OCI-LY7 (cell line): ENCODE results near the gene LSAMP. TPM values are rescaled to one million over a fixed set of nuclear protein-coding genes. Genes with fewer than 3 reads are reported as not detected.

Experiments used
- BruUV-seq: library from RNA; stranded (reverse); fragments of 400-500 nt; replicated peaks from 2 replicates; lab custom pipeline; 2021; lab: Mats Ljungman, UMichigan
- CTCF ChIA-PET: fragments of 300-600 bp; sonication (Branson Sonifier 250); formaldehyde crosslinking; loops from one replicate; lab custom pipeline; 2022; ENCODE audit warnings: antibody characterized with exemption; ENCODE audit not compliant: unreplicated experiment; lab: Charles Lee
- POLR2A ChIA-PET: fragments of 300-600 bp; sonication (Branson Sonifier 250); formaldehyde crosslinking; loops from one replicate; lab custom pipeline; 2022; ENCODE audit warnings: antibody characterized with exemption; lab: Charles Lee
- DNase-seq: peaks from one replicate; pipeline ENCODE4 v3.0.0-alpha.2; 2015; ENCODE audit warnings: low spot score
- H2AFZ ChIP-seq: fragments of 200-600 bp; sonication (generic), shearing (Covaris generic); 2 replicates; pipeline ENCODE4 v1.6.1; 2014; ENCODE audit warnings: mild to moderate bottlenecking, antibody characterized with exemption, low read length, moderate library complexity
- H3K27ac ChIP-seq: fragments of 200-600 bp; sonication (generic); 2 replicates; pipeline ENCODE4 v1.5.1; 2014; ENCODE audit warnings: mixed run types, low read depth, mild to moderate bottlenecking, moderate library complexity, low read length, inconsistent platforms; ENCODE audit not compliant: poor library complexity, severe bottlenecking
- H3K36me3 ChIP-seq: fragments of 200-600 bp; sonication (generic); 2 replicates; pipeline ENCODE4 v1.6.1; 2014; ENCODE audit warnings: mild to moderate bottlenecking, antibody characterized with exemption, low read length, moderate library complexity, mixed read lengths; ENCODE audit not compliant: insufficient read depth
- H3K4me1 ChIP-seq: fragments of 200-600 bp; sonication (generic); 2 replicates; pipeline ENCODE4 v1.5.1; 2014; ENCODE audit warnings: mild to moderate bottlenecking, low read length; ENCODE audit not compliant: insufficient read depth, poor library complexity, severe bottlenecking
- H3K4me2 ChIP-seq: fragments of 200-600 bp; sonication (generic); 2 replicates; pipeline ENCODE4 v1.6.1; 2014; ENCODE audit warnings: mild to moderate bottlenecking, low read length
- H3K4me3 ChIP-seq: fragments of 200-600 bp; sonication (generic); 2 replicates; pipeline ENCODE4 v1.5.1; 2014; ENCODE audit warnings: mild to moderate bottlenecking, low read depth, low read length; ENCODE audit not compliant: poor library complexity, severe bottlenecking
- H3K79me2 ChIP-seq: fragments of 200-600 bp; sonication (generic); 2 replicates; pipeline ENCODE4 v1.6.1; 2016; ENCODE audit warnings: low read depth, mild to moderate bottlenecking, low read length, moderate library complexity, mixed read lengths; ENCODE audit not compliant: insufficient read depth
- H3K9me2 ChIP-seq: fragments of 200-600 bp; sonication (generic); 2 replicates; pipeline ENCODE4 v1.6.1; 2016; ENCODE audit warnings: mild to moderate bottlenecking, low read length, mixed read lengths; ENCODE audit not compliant: insufficient read depth
- H3K9me3 ChIP-seq: fragments of 200-600 bp; sonication (generic); 2 replicates; pipeline ENCODE4 v1.6.1; 2014; ENCODE audit warnings: mild to moderate bottlenecking, mixed run types, low read length, mixed read lengths
- H4K20me1 ChIP-seq: fragments of 200-600 bp; sonication (generic); 2 replicates; pipeline ENCODE4 v1.6.1; 2014; ENCODE audit warnings: mild to moderate bottlenecking, antibody characterized with exemption, low read length, moderate library complexity, mixed read lengths; ENCODE audit not compliant: insufficient read depth
- CTCF ChIP-seq: fragments of 200-600 bp; sonication (generic); conservative IDR thresholded peaks from 2 replicates; pipeline ENCODE4 v1.5.1; 2014; ENCODE audit warnings: mild to moderate bottlenecking, antibody characterized with exemption, low read length, moderate library complexity, mixed read lengths
- EZH2phosphoT487 ChIP-seq: fragments of 200-600 bp; sonication (generic); IDR thresholded peaks from 2 replicates; pipeline ENCODE4 v1.6.1; 2018; ENCODE audit warnings: low read depth, borderline replicate concordance, mild to moderate bottlenecking, mixed run types, antibody characterized with exemption, low read length, moderate library complexity, mixed read lengths
- intact Hi-C: fragments of 100-400 bp; cut with micrococcal nuclease; formaldehyde crosslinking; loops from one replicate; pipeline ENCODE4 v1.10.0; 2022; ENCODE audit not compliant: unreplicated experiment
- total RNA-seq, 2 experiments: library from RNA; depleted of rRNA in 1 of 2; stranded (reverse); fragments of >200 nt in 1 of 2; shearing (Covaris generic) in 1 of 2; gene quantifications; 2 replicates each; pipeline ENCODE4 v1.2.3, GENCODE V29; 2014 to 2022

The LSAMP gene
- total RNA-seq, 2 experiments from 2014 or later = 1.4 TPM; not detected in 1

GRCh38 chr3:116354382-116354781 is 90.9 kb downstream of the LSAMP start:
- Histone ChIP-seq H3K9me3 (no peaks in the 10 kb centered on the region), H3K4me2 (no peak overlapping the region), H3K4me3 (no peak overlapping the region), H3K36me3 (no peaks in the 10 kb centered on the region), H3K79me2 (no peaks in the 10 kb centered on the region), H3K4me1 (no peaks in the 10 kb centered on the region), H3K27ac (no peak overlapping the region), H4K20me1 (no peaks in the 10 kb centered on the region), H3K9me2 (no peaks in the 10 kb centered on the region), H2AFZ (no peak overlapping the region)
- TF ChIP-seq CTCF (no peak), EZH2phosphoT487 (no peak)
- intact Hi-C loops = no loop called here
- no peak for DNase-seq
- ChIA-PET CTCF (no interaction called here), POLR2A (no interaction called here)
- BruUV-seq = no TSS peak

GRCh38 chr3:116350119-116350733 is 95.1 kb downstream of the LSAMP start:
- no peaks in the 10 kb centered on the region for H3K9me3 ChIP-seq
- no peaks in the 10 kb centered on the region for H3K36me3 ChIP-seq
- intact Hi-C loops = no loop called here
- POLR2A ChIA-PET = no interaction called here
- no peak overlapping the region for H2AFZ ChIP-seq
- H3K9me2 ChIP-seq = no peaks in the 10 kb centered on the region
- H3K4me2 ChIP-seq = no peak overlapping the region
- DNase-seq = no peak
- no peaks in the 10 kb centered on the region for H4K20me1 ChIP-seq
- TF ChIP-seq EZH2phosphoT487 = no peak
- TF ChIP-seq CTCF = no peak
- no peaks in the 10 kb centered on the region for H3K79me2 ChIP-seq
- no peak overlapping the region for H3K27ac ChIP-seq
- BruUV-seq = no TSS peak
- no peak overlapping the region for H3K4me3 ChIP-seq
- no peaks in the 10 kb centered on the region for H3K4me1 ChIP-seq
- CTCF ChIA-PET = no interaction called here

- no peak for DNase-seq
- Histone ChIP-seq H4K20me1 (no peaks in the 10 kb centered on the region), H3K9me3 (no peaks in the 10 kb centered on the region), H3K9me2 (no peaks in the 10 kb centered on the region), H3K79me2 (no peaks in the 10 kb centered on the region), H3K4me1 (no peaks in the 10 kb centered on the region), H3K4me3 (no peak overlapping the region), H3K27ac (no peak overlapping the region), H3K4me2 (no peak overlapping the region), H2AFZ (no peak overlapping the region), H3K36me3 (no peaks in the 10 kb centered on the region)
- POLR2A ChIA-PET = no interaction called here
- TF ChIP-seq CTCF (no peak), EZH2phosphoT487 (no peak)
- BruUV-seq = no TSS peak
- intact Hi-C loops = no loop called here
- CTCF ChIA-PET = no interaction called here
Observed at GRCh38 chr3:116348216-116348615, 97.1 kb downstream of the LSAMP start.
